GM23338 (cell line): ENCODE results near the gene ALX3. TPM values are rescaled to one million over a fixed set of nuclear protein-coding genes. Genes with fewer than 3 reads are reported as not detected.

Experiments
- ATAC-seq: fragments of 200-7000 bp; cut with Tn5 transposase; 3 replicates; pipeline ENCODE4 v1.9.1; 2020
- DNase-seq: peaks from one replicate; pipeline ENCODE4 v3.0.0-alpha.2; 2015; ENCODE audit warnings: low spot score
- H2AFZ ChIP-seq: fragments of 200-600 bp; sonication (generic); 2 replicates; pipeline ENCODE4 v1.8.0; 2016; ENCODE audit warnings: antibody characterized with exemption, mild to moderate bottlenecking, moderate library complexity
- H3F3A ChIP-seq: fragments of 200-600 bp; sonication (generic); replicated peaks from 2 replicates; pipeline ENCODE4 v1.8.0; 2017; ENCODE audit warnings: antibody characterized with exemption, mixed run types, low read depth
- H3K27ac ChIP-seq: fragments of 200-600 bp; sonication (generic); 2 replicates; pipeline ENCODE4 v1.6.1; 2016; ENCODE audit warnings: low read depth
- H3K27me3 ChIP-seq: fragments of 200-600 bp; sonication (generic); 2 replicates; pipeline ENCODE4 v1.8.0; 2016; ENCODE audit warnings: mild to moderate bottlenecking, mixed run types, moderate library complexity; ENCODE audit not compliant: insufficient read depth
- H3K36me3 ChIP-seq: fragments of 200-600 bp; sonication (generic); 2 replicates; pipeline ENCODE4 v1.8.0; 2016; ENCODE audit warnings: mild to moderate bottlenecking; ENCODE audit not compliant: insufficient read depth
- H3K4me1 ChIP-seq: fragments of 200-600 bp; sonication (generic); 2 replicates; pipeline ENCODE4 v1.8.0; 2016; ENCODE audit warnings: mild to moderate bottlenecking, moderate library complexity; ENCODE audit not compliant: insufficient read depth
- H3K4me2 ChIP-seq: fragments of 200-600 bp; sonication (generic); 2 replicates; pipeline ENCODE4 v1.7.1; 2017; ENCODE audit warnings: mixed run types
- H3K4me3 ChIP-seq: fragments of 200-600 bp; sonication (generic); 2 replicates; pipeline ENCODE4 v1.6.1; 2016; ENCODE audit warnings: mixed run types
- H3K79me2 ChIP-seq: fragments of 200-600 bp; sonication (generic); replicated peaks from 2 replicates; pipeline ENCODE4 v1.8.0; 2017; ENCODE audit warnings: mild to moderate bottlenecking; ENCODE audit not compliant: insufficient read depth
- H3K9me2 ChIP-seq: fragments of 200-600 bp; sonication (generic); 2 replicates; pipeline ENCODE4 v1.8.0; 2017; ENCODE audit not compliant: insufficient read depth
- H4K20me1 ChIP-seq: fragments of 200-600 bp; sonication (generic); replicated peaks from 2 replicates; pipeline ENCODE4 v1.8.0; 2017; ENCODE audit warnings: mild to moderate bottlenecking; ENCODE audit not compliant: insufficient read depth
- H3K27ac Mint-ChIP-seq: 2 replicates; pipeline ENCODE4 v1.8.0; 2020; ENCODE audit warnings: inconsistent platforms, mild to moderate bottlenecking, moderate library complexity, mixed read lengths
- H3K27me3 Mint-ChIP-seq: 3 replicates; pipeline ENCODE4 v1.8.0; 2022; ENCODE audit warnings: low read depth, mild to moderate bottlenecking, moderate library complexity, mixed read lengths, inconsistent platforms; ENCODE audit not compliant: insufficient read depth, poor library complexity
- H3K36me3 Mint-ChIP-seq: 3 replicates; pipeline ENCODE4 v1.8.0; 2021; ENCODE audit warnings: low read depth, mild to moderate bottlenecking, inconsistent platforms, moderate library complexity, mixed read lengths
- H3K4me1 Mint-ChIP-seq: 3 replicates; pipeline ENCODE4 v1.8.0; 2020; ENCODE audit warnings: mild to moderate bottlenecking, inconsistent platforms, mixed read lengths
- H3K4me3 Mint-ChIP-seq: 3 replicates; pipeline ENCODE4 v1.8.0; 2021; ENCODE audit warnings: moderate library complexity, mild to moderate bottlenecking, inconsistent platforms, mixed read lengths
- H3K9me3 Mint-ChIP-seq: 3 replicates; pipeline ENCODE4 v1.8.0; 2020; ENCODE audit warnings: moderate library complexity, mild to moderate bottlenecking, inconsistent platforms, mixed read lengths
- CREB1 ChIP-seq: fragments of 250-450 bp; sonication (Bioruptor Pico); IDR thresholded peaks from 2 replicates; pipeline ENCODE4 v1.5.0; 2020; ENCODE audit warnings: low read depth, mild to moderate bottlenecking, moderate library complexity
- EZH2 ChIP-seq: fragments of 200-600 bp; sonication (generic); IDR thresholded peaks from one replicate; pipeline ENCODE4 v1.8.0; 2017; ENCODE audit warnings: antibody characterized with exemption, mild to moderate bottlenecking, low read depth; ENCODE audit not compliant: unreplicated experiment
- EZH2phosphoT487 ChIP-seq: fragments of 200-600 bp; sonication (generic); IDR thresholded peaks from one replicate; pipeline ENCODE4 v1.8.1; 2018; ENCODE audit warnings: antibody characterized with exemption; ENCODE audit not compliant: unreplicated experiment
- JUNB ChIP-seq: IDR thresholded peaks from one replicate; pipeline ENCODE4 v1.6.1; 2016; ENCODE audit warnings: antibody characterized with exemption; ENCODE audit not compliant: unreplicated experiment
- NANOG ChIP-seq: IDR thresholded peaks from 2 replicates; pipeline ENCODE4 v1.6.1; 2016; ENCODE audit warnings: antibody characterized with exemption, borderline replicate concordance
- POLR2AphosphoS5 ChIP-seq: IDR thresholded peaks from 2 replicates; pipeline ENCODE4 v1.6.1; 2016; ENCODE audit warnings: antibody characterized with exemption, low read depth
- REST ChIP-seq: IDR thresholded peaks from one replicate; pipeline ENCODE4 v1.6.1; 2018; ENCODE audit warnings: antibody characterized with exemption; ENCODE audit not compliant: unreplicated experiment
- STAT1 ChIP-seq: IDR thresholded peaks from one replicate; pipeline ENCODE4 v1.6.1; 2016; ENCODE audit warnings: antibody characterized with exemption; ENCODE audit not compliant: unreplicated experiment
- ZNF114 ChIP-seq: fragments of 250-450 bp; sonication (Bioruptor Pico); IDR thresholded peaks from 2 replicates; pipeline ENCODE4 v1.5.0; 2020; ENCODE audit warnings: mild to moderate bottlenecking, moderate library complexity
- ZNF331 ChIP-seq: fragments of 250-450 bp; sonication (Bioruptor Pico); IDR thresholded peaks from 2 replicates; pipeline ENCODE4 v1.5.0; 2020; ENCODE audit warnings: low read depth, mild to moderate bottlenecking, moderate library complexity
- polyA plus RNA-seq: library from polyadenylated mRNA; unstranded; fragments of >200 nt; fragmentation: Nextera tagmentation; extraction: Ambion mirVana; gene quantifications from 2 replicates; pipeline ENCODE4 v1.2.1, GENCODE V29; 2016
- total RNA-seq: library from RNA; depleted of rRNA; stranded (reverse); fragments of >200 nt; shearing (Covaris generic); gene quantifications from 2 replicates; pipeline ENCODE4 v1.2.3, GENCODE V29; 2014
- TF ChIP-seq, protein P1 (sequence below): IDR thresholded peaks from 2 replicates; pipeline ENCODE4 v1.6.1; 2016; ENCODE audit warnings: antibody characterized with exemption
- TF ChIP-seq, protein P2 (sequence below): fragments of 250-450 bp; sonication (Bioruptor Pico); IDR thresholded peaks from 2 replicates; pipeline ENCODE4 v1.5.0; 2020; ENCODE audit warnings: mild to moderate bottlenecking, moderate library complexity

ALX3 gene
- total and polyA plus RNA-seq, 2 experiments from 2014 or later = not detected

DNA sequence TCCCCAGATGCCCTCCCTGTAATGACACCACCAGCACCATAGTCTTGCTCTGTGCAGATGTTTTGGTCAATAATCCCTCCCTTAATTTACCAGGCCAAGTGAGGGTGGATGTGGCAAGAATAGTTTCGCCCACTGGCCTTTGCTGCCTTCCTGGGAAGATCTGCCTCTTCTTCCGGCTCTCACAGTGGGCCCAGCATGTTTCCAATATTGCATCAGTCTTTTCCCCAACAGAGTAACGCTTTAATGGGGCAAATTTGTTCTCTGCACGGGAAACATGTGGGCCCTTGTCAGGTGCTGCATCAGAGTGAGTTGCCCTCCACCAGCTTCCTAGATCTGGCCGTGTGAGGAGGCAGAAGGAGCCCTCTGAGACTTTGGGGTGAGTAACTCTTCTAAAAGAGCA is 12.0 kb upstream of the ALX3 start:
- Histone ChIP-seq H3K27ac (no peak overlapping the region), H3K4me3 (no peak overlapping the region), H3F3A (no peaks in the 10 kb centered on the region), H3K36me3 (no peaks in the 10 kb centered on the region), H3K79me2 (no peaks in the 10 kb centered on the region), H3K27me3 (peaks cover 76% of the 10 kb centered on the region), H3K4me1 (peaks cover 21% of the 10 kb centered on the region), H2AFZ (no peak overlapping the region), H4K20me1 (peaks cover 7% of the 10 kb centered on the region; the same call in 1 of the 2 replicates), H3K4me2 (peak overlapping the region; percentile 85; the same call in 1 of the 2 replicates), H3K9me2 (no peaks in the 10 kb centered on the region)
- no peaks in the 10 kb centered on the region for H3K9me3 Mint-ChIP-seq
- H3K27ac Mint-ChIP-seq = no peak overlapping the region
- no peaks in the 10 kb centered on the region; the same call in 2 of the 3 replicates for H3K36me3 Mint-ChIP-seq
- peaks cover 81% of the 10 kb centered on the region for H3K27me3 Mint-ChIP-seq
- ATAC-seq = no peak
- TF ChIP-seq CREB1 (CRISPR knock-in tag) (no peak), JUNB (no peak), EZH2 (peak; percentile 30), NANOG (no peak)
- no peak for DNase-seq
- peak overlapping the region; percentile 8; the same call in 1 of the 3 replicates for H3K4me3 Mint-ChIP-seq
- peaks cover 26% of the 10 kb centered on the region for H3K4me1 Mint-ChIP-seq

- H3K4me3 Mint-ChIP-seq = no peak overlapping the region
- H3K27me3 Mint-ChIP-seq = peaks cover 78% of the 10 kb centered on the region
- Histone ChIP-seq H3K36me3 (no peaks in the 10 kb centered on the region), H3K79me2 (no peaks in the 10 kb centered on the region), H3K4me1 (peaks cover 21% of the 10 kb centered on the region), H3K9me2 (no peaks in the 10 kb centered on the region), H2AFZ (no peak overlapping the region), H3K27ac (no peak overlapping the region), H3K27me3 (peaks cover 72% of the 10 kb centered on the region), H3F3A (no peaks in the 10 kb centered on the region), H3K4me2 (no peak overlapping the region), H3K4me3 (no peak overlapping the region), H4K20me1 (peaks cover 7% of the 10 kb centered on the region; the same call in 1 of the 2 replicates)
- peaks cover 25% of the 10 kb centered on the region for H3K4me1 Mint-ChIP-seq
- DNase-seq (no peak), ATAC-seq (no peak)
- no peaks in the 10 kb centered on the region for H3K9me3 Mint-ChIP-seq
- no peaks in the 10 kb centered on the region; the same call in 2 of the 3 replicates for H3K36me3 Mint-ChIP-seq
- H3K27ac Mint-ChIP-seq = no peak overlapping the region
- TF ChIP-seq EZH2 (no peak), EZH2phosphoT487 (no peak), REST (no peak), STAT1 (no peak), JUNB (no peak), CREB1 (CRISPR knock-in tag) (no peak), ZNF331 (CRISPR knock-in tag) (no peak), NANOG (no peak), ZNF114 (CRISPR knock-in tag) (no peak), POLR2AphosphoS5 (no peak)
- TF ChIP-seq, protein P1, sequence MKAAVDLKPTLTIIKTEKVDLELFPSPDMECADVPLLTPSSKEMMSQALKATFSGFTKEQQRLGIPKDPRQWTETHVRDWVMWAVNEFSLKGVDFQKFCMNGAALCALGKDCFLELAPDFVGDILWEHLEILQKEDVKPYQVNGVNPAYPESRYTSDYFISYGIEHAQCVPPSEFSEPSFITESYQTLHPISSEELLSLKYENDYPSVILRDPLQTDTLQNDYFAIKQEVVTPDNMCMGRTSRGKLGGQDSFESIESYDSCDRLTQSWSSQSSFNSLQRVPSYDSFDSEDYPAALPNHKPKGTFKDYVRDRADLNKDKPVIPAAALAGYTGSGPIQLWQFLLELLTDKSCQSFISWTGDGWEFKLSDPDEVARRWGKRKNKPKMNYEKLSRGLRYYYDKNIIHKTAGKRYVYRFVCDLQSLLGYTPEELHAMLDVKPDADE = no peak
- TF ChIP-seq, protein P2, sequence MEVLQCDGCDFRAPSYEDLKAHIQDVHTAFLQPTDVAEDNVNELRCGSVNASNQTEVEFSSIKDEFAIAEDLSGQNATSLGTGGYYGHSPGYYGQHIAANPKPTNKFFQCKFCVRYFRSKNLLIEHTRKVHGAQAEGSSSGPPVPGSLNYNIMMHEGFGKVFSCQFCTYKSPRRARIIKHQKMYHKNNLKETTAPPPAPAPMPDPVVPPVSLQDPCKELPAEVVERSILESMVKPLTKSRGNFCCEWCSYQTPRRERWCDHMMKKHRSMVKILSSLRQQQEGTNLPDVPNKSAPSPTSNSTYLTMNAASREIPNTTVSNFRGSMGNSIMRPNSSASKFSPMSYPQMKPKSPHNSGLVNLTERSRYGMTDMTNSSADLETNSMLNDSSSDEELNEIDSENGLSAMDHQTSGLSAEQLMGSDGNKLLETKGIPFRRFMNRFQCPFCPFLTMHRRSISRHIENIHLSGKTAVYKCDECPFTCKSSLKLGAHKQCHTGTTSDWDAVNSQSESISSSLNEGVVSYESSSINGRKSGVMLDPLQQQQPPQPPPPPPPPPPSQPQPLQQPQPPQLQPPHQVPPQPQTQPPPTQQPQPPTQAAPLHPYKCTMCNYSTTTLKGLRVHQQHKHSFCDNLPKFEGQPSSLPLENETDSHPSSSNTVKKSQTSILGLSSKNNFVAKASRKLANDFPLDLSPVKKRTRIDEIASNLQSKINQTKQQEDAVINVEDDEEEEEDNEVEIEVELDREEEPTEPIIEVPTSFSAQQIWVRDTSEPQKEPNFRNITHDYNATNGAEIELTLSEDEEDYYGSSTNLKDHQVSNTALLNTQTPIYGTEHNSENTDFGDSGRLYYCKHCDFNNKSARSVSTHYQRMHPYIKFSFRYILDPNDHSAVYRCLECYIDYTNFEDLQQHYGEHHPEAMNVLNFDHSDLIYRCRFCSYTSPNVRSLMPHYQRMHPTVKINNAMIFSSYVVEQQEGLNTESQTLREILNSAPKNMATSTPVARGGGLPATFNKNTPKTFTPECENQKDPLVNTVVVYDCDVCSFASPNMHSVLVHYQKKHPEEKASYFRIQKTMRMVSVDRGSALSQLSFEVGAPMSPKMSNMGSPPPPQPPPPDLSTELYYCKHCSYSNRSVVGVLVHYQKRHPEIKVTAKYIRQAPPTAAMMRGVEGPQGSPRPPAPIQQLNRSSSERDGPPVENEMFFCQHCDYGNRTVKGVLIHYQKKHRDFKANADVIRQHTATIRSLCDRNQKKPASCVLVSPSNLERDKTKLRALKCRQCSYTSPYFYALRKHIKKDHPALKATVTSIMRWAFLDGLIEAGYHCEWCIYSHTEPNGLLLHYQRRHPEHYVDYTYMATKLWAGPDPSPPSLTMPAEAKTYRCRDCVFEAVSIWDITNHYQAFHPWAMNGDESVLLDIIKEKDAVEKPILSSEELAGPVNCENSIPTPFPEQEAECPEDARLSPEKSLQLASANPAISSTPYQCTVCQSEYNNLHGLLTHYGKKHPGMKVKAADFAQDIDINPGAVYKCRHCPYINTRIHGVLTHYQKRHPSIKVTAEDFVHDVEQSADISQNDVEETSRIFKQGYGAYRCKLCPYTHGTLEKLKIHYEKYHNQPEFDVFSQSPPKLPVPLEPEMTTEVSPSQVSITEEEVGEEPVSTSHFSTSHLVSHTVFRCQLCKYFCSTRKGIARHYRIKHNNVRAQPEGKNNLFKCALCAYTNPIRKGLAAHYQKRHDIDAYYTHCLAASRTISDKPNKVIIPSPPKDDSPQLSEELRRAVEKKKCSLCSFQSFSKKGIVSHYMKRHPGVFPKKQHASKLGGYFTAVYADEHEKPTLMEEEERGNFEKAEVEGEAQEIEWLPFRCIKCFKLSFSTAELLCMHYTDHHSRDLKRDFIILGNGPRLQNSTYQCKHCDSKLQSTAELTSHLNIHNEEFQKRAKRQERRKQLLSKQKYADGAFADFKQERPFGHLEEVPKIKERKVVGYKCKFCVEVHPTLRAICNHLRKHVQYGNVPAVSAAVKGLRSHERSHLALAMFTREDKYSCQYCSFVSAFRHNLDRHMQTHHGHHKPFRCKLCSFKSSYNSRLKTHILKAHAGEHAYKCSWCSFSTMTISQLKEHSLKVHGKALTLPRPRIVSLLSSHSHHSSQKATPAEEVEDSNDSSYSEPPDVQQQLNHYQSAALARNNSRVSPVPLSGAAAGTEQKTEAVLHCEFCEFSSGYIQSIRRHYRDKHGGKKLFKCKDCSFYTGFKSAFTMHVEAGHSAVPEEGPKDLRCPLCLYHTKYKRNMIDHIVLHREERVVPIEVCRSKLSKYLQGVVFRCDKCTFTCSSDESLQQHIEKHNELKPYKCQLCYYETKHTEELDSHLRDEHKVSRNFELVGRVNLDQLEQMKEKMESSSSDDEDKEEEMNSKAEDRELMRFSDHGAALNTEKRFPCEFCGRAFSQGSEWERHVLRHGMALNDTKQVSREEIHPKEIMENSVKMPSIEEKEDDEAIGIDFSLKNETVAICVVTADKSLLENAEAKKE (CRISPR knock-in tag) = no peak
Observed at GRCh38 chr1:110081061-110081460, 10.6 kb upstream of the ALX3 start.
